Activated naive CD8-positive, alpha-beta T cell treated with anti-CD3 and anti-CD28 coated beads, Interleukin-2, amount 50 U/mL, for 16 hours (primary cell): ENCODE results near the gene MCRIP1.
A peak's percentile ranks its signal among the peaks of the same experiment; 100 is the strongest.

Experiments used
- DNase-seq: peaks from one replicate; pipeline ENCODE4 v3.0.0-alpha.2; 2020; ENCODE audit warnings: low read depth, low spot score

Gene MCRIP1

GRCh38 chr17:81833160-81833920 lies at the start of gene MCRIP1:
Gene MCRIP1, minus strand, starts transcription at chr17:81833291. Its CDS starts 8,785 bp downstream, at chr17:81824506.
- DNase-seq: peak; percentile 89

GRCh38 chr17:81879121-81879520 lies 46.0 kb upstream of the MCRIP1 start:
- DNase-seq: no peak

GRCh38 chr17:81878294-81878693 lies 45.2 kb upstream of the MCRIP1 start:
- DNase-seq: no peak

DNA sequence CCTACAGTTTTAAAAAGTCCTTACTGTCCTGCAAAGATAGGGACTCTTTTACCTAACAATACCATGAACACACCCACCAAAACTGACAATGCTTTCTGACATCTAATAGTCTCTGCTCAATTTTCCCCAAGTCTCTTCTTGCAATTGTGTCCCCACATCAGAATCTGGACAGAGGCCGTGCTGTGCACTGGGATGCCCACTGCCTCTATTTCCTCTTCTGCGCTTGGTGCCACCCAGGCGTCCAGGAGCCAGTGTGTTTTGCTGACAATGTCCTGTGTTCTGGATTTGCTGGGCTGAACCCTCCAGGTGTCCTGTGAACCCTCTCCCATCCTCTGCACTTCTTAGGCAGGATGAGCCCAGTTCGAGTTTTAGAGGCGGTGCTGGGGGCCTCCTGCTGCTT lies 44.5 kb upstream of the MCRIP1 start:
- no peak for DNase-seq

- DNase-seq: peak; percentile 86
Measured at GRCh38 chr17:81871387-81872230, 38.5 kb upstream of the MCRIP1 start.

DNA sequence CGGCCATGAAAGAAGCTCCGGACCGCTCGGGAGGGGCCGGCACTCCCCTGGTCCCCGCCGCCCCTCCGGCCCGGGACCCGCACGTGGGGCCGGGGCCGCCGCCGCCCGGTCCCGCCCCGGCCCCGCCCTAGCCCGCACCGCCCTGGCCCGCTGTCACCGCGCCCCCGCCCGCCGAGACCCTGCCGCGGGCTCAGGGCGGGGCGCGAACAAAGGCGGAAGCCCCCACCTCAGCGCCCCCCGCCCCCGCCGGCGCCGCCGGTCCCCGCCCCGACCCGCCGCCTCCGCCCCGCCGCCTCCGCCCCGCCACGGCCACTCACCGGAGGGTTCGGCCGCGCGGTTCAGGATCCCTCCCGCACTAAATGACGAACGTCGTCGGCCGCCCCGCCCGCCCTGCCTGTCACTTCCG lies 37.9 kb upstream of the MCRIP1 start, which contains the start of gene ARHGDIA:
TSS of gene ARHGDIA (minus strand) at position 357 of the 406 bp plus-strand sequence. CDS start 1,407 bp downstream, outside the sequence.
- DNase-seq: no peak

DNA sequence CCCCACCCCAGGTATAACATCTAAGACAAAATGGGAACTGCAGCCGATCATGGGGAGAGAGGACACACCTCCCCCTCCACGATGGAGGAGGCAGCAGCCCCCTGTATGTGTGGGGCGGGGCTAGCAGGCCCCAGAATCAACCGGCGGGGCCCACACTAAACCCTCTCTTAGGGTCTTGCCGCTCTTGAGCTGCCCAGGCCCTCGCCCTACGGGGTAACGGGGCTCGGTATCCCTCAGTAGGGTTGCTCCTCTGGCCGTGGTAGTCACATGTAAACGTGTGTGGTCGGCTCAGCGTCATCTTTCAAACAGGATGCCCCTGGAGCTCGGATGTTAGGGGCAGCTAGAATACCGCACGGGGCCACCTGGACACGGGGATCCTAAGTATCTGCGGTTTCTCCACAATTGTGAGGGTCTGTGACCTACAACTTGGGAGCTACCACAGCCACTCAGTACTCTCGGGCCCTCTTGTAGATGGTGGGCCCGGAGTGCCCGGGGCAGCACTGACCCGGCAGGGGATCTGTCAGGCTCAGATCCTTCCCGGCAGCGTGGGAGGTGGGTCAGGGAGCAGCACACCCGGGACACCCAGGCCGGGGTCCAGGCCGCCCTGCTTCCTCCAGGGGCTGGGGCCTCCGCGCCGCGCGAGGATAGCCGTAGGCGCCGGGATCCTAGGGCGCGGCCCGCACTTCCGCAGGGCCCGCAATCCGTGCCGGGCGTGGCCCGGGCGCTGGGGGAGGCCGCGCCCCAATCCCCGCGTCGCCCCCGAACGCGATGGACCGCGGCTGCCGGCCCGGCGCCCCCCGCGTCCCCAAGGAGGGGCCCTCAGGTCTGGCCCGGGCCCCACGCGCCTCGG lies 37.3 kb upstream of the MCRIP1 start:
- no peak for DNase-seq

GRCh38 chr17:81869221-81870130 lies 36.4 kb upstream of the MCRIP1 start:
- no peak for DNase-seq

GRCh38 chr17:81868674-81869220 lies 35.7 kb upstream of the MCRIP1 start:
- DNase-seq: no peak

GRCh38 chr17:81867991-81868673 lies 35.0 kb upstream of the MCRIP1 start:
- no peak for DNase-seq

DNA sequence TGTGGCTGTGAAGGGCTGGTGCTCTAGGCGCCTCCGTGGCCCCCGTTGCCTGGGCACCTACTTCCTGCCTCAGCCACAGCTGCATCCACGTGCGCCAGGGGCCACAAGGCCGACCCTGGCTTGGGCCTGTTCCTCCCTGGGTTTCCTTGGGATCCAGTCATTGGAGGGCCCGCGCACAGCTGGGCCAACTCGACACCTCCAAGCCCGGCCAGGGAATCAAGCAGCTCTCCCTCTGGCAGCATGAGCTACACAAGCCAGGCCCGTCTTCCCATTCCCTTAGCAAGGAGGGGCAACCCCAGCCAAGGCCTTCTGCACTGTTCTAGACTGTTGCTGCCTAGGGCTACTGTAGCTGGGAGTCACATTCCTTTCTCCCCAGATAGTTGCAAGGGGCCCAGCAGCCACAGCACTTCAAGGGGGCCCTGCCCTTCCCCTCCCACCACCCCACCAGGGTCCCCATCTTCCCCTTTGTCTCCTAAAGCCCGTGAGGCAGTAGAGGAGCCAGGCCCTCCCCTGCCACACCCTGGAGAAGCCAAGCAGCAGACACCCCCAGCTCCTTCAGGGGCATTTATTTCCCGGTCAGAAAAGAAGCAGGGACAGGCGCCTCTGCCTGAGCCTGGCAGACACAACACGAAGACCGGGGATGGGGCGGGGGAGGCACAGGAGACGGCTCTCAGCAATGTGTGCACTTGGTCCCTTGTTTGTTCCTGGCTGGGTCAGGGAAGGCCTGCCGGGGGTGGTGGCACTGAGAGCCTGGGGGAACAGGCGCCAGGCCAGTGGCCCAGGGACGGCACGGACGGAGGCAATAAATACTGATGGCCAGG lies 34.3 kb upstream of the MCRIP1 start:
- no peak for DNase-seq

DNA sequence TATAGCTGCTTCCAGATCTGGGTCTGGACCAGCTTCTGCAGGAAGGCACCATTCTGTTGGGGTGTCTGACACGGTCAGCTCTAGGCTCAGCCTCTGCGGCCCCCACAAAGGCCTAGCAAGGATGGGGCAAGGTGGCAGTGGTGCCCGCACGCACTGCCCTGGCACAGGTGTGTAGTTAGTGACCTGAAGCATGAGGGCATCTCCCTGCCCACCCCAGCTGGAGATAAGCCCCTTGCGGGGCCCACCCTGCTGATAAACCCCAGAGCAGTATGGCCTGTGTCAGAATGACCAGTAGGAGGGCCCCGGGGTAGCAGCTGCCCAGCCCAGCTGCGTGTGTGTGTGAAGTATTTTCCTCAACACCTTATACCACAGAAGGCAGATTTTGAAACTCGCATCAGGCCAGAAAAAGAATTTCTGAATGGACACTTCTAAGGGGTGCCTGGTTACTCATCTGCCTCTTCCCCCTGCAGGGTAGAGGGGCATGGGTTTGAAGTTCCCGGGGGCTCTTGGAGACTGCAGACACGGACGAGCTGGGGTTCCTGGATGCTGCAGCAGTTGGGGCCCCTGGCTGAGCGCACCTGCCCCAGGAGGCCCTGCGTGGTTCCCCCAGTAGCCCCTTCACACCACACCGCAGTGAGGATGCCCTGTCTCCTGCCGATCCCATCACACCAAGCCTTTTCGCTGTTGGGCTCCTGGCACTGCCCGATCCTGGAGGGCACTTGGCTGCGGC lies 33.5 kb upstream of the MCRIP1 start:
- no peak for DNase-seq

- no peak for DNase-seq
Measured at GRCh38 chr17:81865733-81866439, 32.8 kb upstream of the MCRIP1 start.

GRCh38 chr17:81865358-81865732 lies 32.3 kb upstream of the MCRIP1 start:
- no peak for DNase-seq

GRCh38 chr17:81863833-81864768 lies 31.0 kb upstream of the MCRIP1 start:
- DNase-seq: no peak

DNA sequence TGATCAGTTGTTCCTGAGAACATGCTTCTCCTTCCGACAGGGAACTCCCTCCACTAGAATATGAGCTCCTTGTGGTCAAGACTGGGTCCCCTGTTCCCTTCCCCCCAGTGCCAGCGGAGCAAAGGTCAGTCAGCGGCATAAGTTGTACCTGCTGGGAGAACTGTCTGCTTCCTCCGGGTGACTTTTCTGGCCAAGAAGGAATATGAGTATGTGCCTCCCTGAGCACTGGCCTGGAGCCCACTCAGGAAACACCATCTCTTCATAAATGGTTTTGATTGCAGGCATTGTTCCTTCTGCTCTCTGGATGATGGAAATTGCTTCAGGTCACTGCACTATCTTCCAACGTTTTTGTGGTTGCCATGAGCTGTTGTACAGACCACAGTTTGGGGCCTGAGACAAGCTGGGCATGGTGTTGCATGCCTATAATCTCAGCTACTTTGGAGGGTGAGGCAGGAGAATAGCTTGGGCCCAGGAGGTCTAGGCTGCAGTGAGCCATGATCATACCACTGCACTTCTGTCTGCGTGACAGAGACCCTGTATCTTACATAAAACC lies 30.1 kb upstream of the MCRIP1 start:
- DNase-seq: no peak
